Mucosa of gallbladder (tissue), 1 donor: ENCODE data around the gene HYKK. TPM values are rescaled to one million over a fixed set of nuclear protein-coding genes. Genes with fewer than 3 reads are reported as not detected.

ENCODE experiments used
- total RNA-seq: library from RNA; stranded (reverse); gene quantifications from one replicate; pipeline ENCODE4 v1.2.1, GENCODE V29; 2021
- donor health status: DM: no; HTN: no; CAD: no.

HYKK gene
- total RNA-seq, 1 donor from 2014 or later: 5.9 TPM

Other genes starting within 250 kb of the HYKK start
- gene DNAJA4, start 243.0 kb upstream of the HYKK start, total RNA-seq: 36.9 TPM
- gene SKIC8, start 208.0 kb upstream of the HYKK start, total RNA-seq: 38.8 TPM
- gene CRABP1, start 167.2 kb upstream of the HYKK start, total RNA-seq: 1.4 TPM
- 45.5 TPM for gene IREB2, start 69.4 kb upstream of the HYKK start, total RNA-seq
- 106 TPM for gene PSMA4, start 32.9 kb downstream of the HYKK start, total RNA-seq
- gene CHRNA5, start 57.9 kb downstream of the HYKK start, total RNA-seq: 20.3 TPM
- 0.89 TPM for gene CHRNA3, start 113.4 kb downstream of the HYKK start, total RNA-seq
- gene CHRNB4, start 133.6 kb downstream of the HYKK start, total RNA-seq: not detected